ENCODE results near the gene SAXO1.
"Not testable (repeated sequence)": the region's sequence is repeated elsewhere in the genome, so short reads cannot be mapped to it uniquely, and the experiment has no call there.

SAXO1 gene

DNA sequence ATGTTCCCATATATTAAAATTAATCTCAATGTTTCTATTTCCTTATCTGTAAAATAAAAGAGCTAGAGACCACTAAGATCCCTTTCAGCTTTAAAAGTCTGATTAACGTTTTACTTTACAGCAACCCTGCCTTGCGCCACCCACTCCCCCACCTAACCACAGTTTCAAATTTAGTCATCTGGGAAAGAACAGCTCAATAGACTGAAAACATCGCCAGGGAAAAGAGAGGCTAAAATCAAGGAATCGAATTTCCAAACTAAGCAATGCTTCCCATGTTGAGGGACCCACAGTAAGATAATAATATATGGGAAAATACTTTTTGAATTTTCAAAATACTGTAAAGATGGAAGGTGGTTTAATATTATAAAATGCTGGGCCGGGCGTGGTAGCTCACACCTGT, 6.6 kb downstream of the SAXO1 start:
- TF ChIP-seq CTCF (IDR thresholded peaks at IDR 0.05; ENCODE audit: low read depth, low read length, missing control alignments), result no peak
- no peak overlapping the region for H3K4me3 ChIP-seq (ENCODE audit: low read depth, low read length)
- DNase-seq (ENCODE audit: low read depth), result no peak

DNA sequence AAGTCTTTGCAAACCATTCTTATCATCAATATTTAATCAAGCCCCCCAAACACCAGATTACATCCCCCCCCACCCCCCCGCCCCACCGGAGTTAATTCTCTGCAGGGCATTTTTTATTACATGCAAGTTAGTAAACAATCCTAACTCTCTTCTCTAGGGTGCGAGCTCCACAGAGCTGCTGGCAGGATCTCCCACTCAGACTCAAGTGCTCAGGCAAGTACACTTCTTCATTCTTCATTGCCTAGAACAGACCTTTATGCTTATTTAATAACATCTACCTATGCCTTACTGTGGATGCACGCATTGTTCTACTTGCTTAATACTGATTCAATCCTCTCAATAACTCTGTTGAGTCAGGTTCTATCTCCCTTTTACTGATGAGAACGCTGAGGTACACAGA, 9.9 kb downstream of the SAXO1 start:
- DNase-seq (ENCODE audit: low read depth), result no peak
- H3K4me3 ChIP-seq (ENCODE audit: low read depth, low read length), result no peak overlapping the region
- no peak for TF ChIP-seq CTCF (IDR thresholded peaks at IDR 0.05; ENCODE audit: low read depth, low read length, missing control alignments)

DNA sequence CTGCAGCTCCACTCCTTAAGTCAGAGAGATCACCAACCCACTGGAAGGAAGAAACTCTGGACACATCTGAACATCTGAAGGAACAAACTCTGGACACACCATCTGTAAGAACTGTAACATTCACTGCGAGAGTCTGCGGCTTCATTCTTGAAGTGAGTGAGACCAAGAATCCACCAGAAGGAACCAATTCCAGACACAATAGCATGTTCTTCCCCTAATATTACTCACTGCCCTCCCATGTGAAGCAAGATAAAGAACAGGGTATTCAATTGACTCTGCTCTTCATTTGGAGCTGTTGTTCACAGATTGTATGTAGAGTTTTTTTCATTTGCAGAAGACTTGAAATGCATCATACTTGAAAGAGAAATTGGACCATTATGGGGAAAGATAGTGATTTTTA, 10.8 kb downstream of the SAXO1 start:
- no peak overlapping the region for H3K4me3 ChIP-seq (ENCODE audit: low read depth, low read length)
- no peak for TF ChIP-seq CTCF (IDR thresholded peaks at IDR 0.05; ENCODE audit: low read depth, low read length, missing control alignments)
- DNase-seq (ENCODE audit: low read depth), result no peak

GRCh38 chr9:19021649-19022048, 11.4 kb downstream of the SAXO1 start:
- not testable (repeated sequence) for DNase-seq (ENCODE audit: low read depth); H3K4me3 ChIP-seq (ENCODE audit: low read depth, low read length)

DNA sequence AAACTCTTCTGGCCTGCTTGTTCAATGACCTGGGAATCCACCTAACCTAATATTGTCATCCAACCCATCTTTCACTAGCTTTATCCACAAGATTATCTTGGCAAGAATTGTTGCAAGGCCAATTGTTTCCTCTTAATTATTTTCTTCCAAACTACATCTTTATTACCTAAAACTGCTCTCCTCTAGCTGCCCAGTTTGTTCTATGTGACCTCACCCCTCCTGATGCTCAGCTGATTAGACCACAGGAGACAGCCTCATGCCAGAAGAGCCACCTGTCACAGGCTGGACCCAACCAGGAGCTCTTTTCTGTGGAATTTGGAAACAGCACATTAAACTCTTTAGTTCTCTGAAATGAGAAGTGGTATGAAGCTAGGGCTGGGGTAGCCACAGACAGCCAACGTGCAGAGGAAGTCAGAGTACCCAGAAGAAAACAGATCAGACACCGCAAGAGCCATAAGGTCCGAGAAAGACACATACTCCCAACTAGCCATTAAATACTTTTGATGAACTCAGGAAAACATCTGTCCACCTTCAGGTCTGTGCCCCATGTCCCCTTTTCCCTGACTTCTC, 12.0 kb downstream of the SAXO1 start:
- no peak for DNase-seq (ENCODE audit: low read depth)
- TF ChIP-seq CTCF (IDR thresholded peaks at IDR 0.05; ENCODE audit: low read depth, low read length, missing control alignments), result no peak
- H3K4me3 ChIP-seq (ENCODE audit: low read depth, low read length), result no peak overlapping the region

DNA sequence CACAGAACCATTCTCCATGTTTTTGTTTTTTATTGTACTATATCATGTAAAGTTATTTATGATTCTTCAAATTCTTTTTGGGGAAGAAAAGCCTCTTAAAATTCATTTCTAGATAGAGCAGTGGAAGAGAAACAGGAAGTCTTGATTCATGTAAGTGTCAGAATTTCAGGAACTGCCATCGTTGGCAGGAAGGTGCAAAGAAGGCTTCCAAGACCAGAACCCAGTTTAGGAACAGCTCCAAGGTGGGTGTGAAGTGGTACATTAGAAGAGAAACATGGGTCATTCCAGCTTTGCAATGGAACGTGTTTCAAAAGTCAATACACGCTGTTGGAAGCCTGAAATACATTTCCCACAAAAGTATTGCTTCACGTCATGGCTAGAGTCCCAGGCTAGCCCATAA, 14.8 kb downstream of the SAXO1 start:
- DNase-seq (ENCODE audit: low read depth), result no peak
- H3K4me3 ChIP-seq (ENCODE audit: low read depth, low read length), result no peak overlapping the region
- no peak for TF ChIP-seq CTCF (IDR thresholded peaks at IDR 0.05; ENCODE audit: low read depth, low read length, missing control alignments)

GRCh38 chr9:19009391-19009965, 23.5 kb downstream of the SAXO1 start:
- TF ChIP-seq CTCF (IDR thresholded peaks at IDR 0.05; ENCODE audit: low read depth, low read length, missing control alignments), result no peak
- H3K4me3 ChIP-seq (ENCODE audit: low read depth, low read length), result no peak overlapping the region

More at GRCh38 chr9:19009391-19009965, 23.5 kb downstream of the SAXO1 start:
- no peak for DNase-seq (ENCODE audit: low read depth)
